GM12865 (cell line): ENCODE measurements around the gene PPP6R3.

ENCODE experiments used
- DNase-seq: peaks from one replicate; pipeline ENCODE4 v3.0.0; 2010; ENCODE audit warnings: low read depth
- H3K4me3 ChIP-seq: 2 replicates; pipeline ENCODE4 v1.5.1; 2011; ENCODE audit warnings: mild to moderate bottlenecking, low read depth, low read length, control low read depth
- TF ChIP-seq, protein P1 (sequence below): IDR thresholded peaks from 2 replicates; pipeline ENCODE4 v1.5.1; 2011; ENCODE audit warnings: low read length, control low read depth, low read depth, inconsistent platforms; ENCODE audit not compliant: insufficient read depth; ENCODE audit errors: missing control alignments

The PPP6R3 gene

DNA sequence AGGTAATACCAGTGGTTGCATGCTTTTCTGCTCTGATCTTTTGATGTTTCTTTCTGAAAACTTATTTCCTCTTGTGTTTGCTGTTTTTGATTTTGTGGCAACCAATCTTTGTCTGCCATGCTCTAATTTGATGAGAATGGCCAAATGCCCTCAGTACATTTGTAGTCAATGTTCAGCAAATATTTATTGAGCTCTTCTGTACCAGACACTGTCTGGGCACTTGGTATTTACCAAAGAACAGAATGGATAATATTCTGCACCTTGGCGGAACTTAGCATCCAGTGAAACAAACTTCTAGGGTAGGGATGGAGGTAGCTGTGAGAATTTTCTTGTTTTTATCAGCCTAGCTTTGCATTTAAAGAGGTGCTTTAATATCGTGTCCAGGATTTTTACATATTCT, 19.6 kb downstream of the PPP6R3 start:
- TF ChIP-seq, protein P1, sequence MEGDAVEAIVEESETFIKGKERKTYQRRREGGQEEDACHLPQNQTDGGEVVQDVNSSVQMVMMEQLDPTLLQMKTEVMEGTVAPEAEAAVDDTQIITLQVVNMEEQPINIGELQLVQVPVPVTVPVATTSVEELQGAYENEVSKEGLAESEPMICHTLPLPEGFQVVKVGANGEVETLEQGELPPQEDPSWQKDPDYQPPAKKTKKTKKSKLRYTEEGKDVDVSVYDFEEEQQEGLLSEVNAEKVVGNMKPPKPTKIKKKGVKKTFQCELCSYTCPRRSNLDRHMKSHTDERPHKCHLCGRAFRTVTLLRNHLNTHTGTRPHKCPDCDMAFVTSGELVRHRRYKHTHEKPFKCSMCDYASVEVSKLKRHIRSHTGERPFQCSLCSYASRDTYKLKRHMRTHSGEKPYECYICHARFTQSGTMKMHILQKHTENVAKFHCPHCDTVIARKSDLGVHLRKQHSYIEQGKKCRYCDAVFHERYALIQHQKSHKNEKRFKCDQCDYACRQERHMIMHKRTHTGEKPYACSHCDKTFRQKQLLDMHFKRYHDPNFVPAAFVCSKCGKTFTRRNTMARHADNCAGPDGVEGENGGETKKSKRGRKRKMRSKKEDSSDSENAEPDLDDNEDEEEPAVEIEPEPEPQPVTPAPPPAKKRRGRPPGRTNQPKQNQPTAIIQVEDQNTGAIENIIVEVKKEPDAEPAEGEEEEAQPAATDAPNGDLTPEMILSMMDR: no peak
- H3K4me3 ChIP-seq: no peak overlapping the region
- no peak for DNase-seq

DNA sequence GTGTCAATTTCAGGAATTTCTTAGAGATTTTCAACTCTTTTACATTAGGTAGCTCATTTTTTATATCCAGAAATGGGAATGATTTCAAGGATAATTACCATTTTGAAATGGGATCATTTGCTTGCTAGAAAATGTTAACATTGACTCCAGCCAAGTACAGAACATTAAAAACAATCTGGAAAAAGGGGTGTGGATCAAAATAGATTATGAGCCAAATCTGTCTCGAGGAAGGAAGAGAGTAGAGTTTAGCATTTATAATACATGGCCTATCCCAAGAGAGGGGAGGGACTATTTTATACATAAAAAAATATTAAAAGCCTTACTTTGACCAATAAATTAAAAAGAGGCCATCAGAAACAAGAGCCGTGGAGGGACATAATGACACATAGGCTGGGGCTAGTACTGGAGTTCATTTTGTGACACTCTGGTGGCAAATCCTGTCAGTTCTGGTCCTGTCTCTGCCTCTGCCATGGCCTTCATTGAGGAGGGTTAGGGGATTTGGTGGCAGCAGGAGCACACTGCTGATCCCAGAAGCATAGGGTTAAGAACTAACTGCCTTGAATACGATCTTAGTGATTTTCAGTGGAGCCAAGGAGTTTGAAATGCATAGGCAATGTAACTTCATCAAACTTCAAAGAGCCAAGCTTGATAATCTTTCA, 20.4 kb downstream of the PPP6R3 start:
- TF ChIP-seq, protein P1: no peak
- no peak for DNase-seq
- no peak overlapping the region for H3K4me3 ChIP-seq

DNA sequence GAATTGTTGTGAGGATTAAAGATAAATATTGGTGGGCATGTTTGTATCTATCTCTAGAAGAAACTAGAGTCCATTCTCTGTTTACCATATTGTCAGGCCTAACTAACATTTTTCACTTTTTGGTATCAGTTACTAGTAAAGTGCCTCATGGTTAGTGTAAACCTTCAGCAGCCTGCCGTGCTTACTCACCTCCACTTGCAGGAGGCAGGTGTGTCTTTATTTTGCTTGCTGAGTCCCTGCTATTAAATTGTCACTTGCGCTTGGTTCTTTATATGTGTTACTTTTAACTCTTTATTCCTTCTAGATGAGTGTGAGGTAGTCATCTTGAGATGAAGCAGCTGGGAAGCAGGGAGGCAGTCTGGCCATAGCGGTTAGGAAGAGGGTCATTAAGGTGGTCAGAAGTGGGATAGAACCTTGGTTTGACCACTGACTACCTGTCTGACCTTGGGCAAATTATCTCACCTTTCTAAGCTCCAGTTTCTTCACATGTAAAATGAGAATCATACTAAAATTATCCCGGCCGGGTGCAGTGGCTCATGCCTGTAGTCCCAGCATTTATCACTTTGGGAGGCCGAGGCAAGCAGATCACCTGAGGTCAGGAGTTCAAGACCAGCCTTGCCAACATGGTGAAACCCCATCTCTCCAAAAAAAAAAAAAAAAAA, 21.2 kb downstream of the PPP6R3 start:
- DNase-seq: no peak
- TF ChIP-seq, protein P1: no peak
- no peak overlapping the region for H3K4me3 ChIP-seq

DNA sequence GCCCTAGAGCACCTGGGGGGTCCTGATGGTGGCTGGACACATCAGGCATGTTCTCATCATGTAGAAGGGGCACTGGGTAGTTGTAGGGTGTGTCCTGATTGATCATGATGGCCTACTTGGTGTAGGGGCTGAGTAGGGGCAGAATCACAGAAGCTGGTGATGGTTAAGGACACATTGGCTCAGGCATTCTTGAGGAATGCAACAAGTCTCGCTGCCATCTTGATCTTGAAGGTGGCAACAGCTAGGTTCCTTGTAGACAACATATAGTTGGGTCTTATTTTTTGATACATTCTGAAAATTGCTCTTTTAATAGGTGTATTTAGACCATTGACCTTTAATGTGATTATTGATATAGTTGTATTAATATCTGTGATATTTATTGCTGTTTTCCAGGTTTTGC, 28.1 kb downstream of the PPP6R3 start:
- no peak for DNase-seq
- H3K4me3 ChIP-seq: no peak overlapping the region
- TF ChIP-seq, protein P1: no peak

DNA sequence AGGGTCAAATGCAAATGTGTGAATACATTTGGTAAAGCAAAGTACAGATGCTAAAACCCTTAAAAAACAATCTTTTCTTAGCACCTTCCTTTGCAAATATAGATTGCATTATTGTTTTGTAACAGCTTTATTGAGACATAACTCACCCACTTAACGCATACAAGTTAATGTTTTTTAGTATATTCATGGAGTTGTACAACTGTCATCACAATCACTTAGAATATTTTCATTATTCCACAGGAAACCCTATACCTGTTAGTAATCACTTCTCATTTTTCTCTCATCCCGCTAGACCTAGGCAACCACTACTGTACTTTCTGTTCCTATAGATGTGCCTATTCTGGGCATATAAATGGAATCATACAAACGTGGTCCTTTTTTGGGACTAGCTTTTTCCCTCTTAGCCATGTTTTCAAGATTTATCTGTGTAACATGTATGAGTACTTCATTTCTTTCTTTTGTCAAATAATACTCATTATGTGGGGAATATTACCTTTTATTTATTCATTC, 34.7 kb downstream of the PPP6R3 start:
- no peak for DNase-seq
- no peak overlapping the region for H3K4me3 ChIP-seq
- TF ChIP-seq, protein P1: no peak

DNA sequence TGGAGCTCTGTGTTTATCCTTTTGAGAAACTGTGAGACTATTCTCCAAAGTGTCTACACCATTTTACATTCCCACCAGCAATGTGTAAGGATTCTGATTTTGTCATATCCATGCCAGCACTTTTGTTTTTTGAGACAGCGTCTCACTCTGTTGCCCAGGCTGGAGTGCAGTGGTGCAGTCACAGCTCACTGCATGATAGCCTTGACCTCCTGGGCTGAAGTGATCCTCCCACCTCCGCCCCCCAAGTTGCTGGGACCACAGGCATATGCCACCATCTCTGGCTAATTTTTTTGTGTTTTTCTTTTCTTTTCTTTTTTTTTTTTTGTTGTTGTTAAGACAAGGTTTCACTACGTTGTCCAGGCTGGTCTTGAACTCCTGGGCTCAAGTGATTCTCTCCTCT, 35.3 kb downstream of the PPP6R3 start:
- H3K4me3 ChIP-seq: no peak overlapping the region
- TF ChIP-seq, protein P1: no peak
- no peak for DNase-seq
